HCT116 (cell line): Measurements from ENCODE around the gene PRKG1. TPM values are rescaled to one million over a fixed set of nuclear protein-coding genes. Genes with fewer than 3 reads are reported as not detected.

Experiments used
- ATAC-seq: fragments of 200-7000 bp; cut with Tn5 transposase; 2 replicates; pipeline ENCODE4 v1.9.1; 2020; ENCODE audit warnings: mild to moderate bottlenecking, moderate library complexity
- BruUV-seq: library from RNA; stranded (reverse); fragments of 400-500 nt; replicated peaks from 2 replicates; lab custom pipeline; 2021; lab: Mats Ljungman, UMichigan
- CTCF ChIA-PET: fragments of 300-600 bp; sonication (Branson Sonifier 250); formaldehyde crosslinking; loops from one replicate; lab custom pipeline; 2021; ENCODE audit warnings: antibody characterized with exemption; lab: Charles Lee
- POLR2A ChIA-PET: fragments of 300-600, 350-600 bp; sonication (Branson Sonifier 250); formaldehyde crosslinking; loops from one replicate; lab custom pipeline; 2021; ENCODE audit warnings: antibody characterized with exemption; lab: Charles Lee
- RAD21 ChIA-PET, 2 experiments: fragments of 300-600 bp; sonication (Branson Sonifier 250); formaldehyde crosslinking; loops; one replicate each; lab custom pipeline; 2023; ENCODE audit warnings: low total read pairs in 2 of 2; ENCODE audit not compliant: uncharacterized antibody in 2 of 2, unreplicated experiment in 2 of 2, low non-redundant PET in 1 of 2; lab: Charles Lee
- DNase-seq: peaks from one replicate; pipeline ENCODE4 v3.0.0-alpha.2; 2010; ENCODE audit warnings: low read depth, low spot score
- H2AFZ ChIP-seq: fragments of 200-600 bp; shearing (Covaris generic), sonication (generic); 2 replicates; pipeline ENCODE4 v1.6.1; 2017; ENCODE audit warnings: low read depth, mixed run types, mixed read lengths, antibody characterized with exemption, low read length; ENCODE audit not compliant: poor library complexity, severe bottlenecking
- H3K27ac ChIP-seq: 2 replicates; pipeline ENCODE4 v1.5.1; 2012; ENCODE audit warnings: low read depth, low read length
- H3K27me3 ChIP-seq: fragments of 200-600 bp; sonication (generic); 2 replicates; pipeline ENCODE4 v1.6.1; 2016; ENCODE audit warnings: mixed run types, low read length, mixed read lengths; ENCODE audit not compliant: insufficient read depth
- H3K36me3 ChIP-seq, 2 experiments: fragments of 200-500 bp in 1 of 2; fragments of 200-600 bp in 1 of 2; sonication (Bioruptor generic) in 1 of 2; sonication (generic) in 1 of 2; 2 replicates each; pipeline versions ENCODE4 v1.5.1 to v1.6.1; 2014 to 2016; ENCODE audit warnings: low read length in 2 of 2, inconsistent platforms in 1 of 2, mixed read lengths in 1 of 2, mixed run types in 1 of 2; ENCODE audit not compliant: insufficient read depth in 2 of 2, control insufficient read depth in 1 of 2
- H3K4me1 ChIP-seq, 2 experiments: fragments of 200-600 bp in 1 of 2; sonication (generic) in 1 of 2; 2 replicates each; pipeline versions ENCODE4 v1.5.1 to v1.6.1; 2012 to 2017; ENCODE audit warnings: low read length in 2 of 2, inconsistent platforms in 1 of 2, mild to moderate bottlenecking in 1 of 2, mixed read lengths in 1 of 2, mixed run types in 1 of 2, moderate library complexity in 1 of 2; ENCODE audit not compliant: insufficient read depth in 2 of 2, control insufficient read depth in 1 of 2
- H3K4me2 ChIP-seq: fragments of 200-600 bp; sonication (generic); 2 replicates; pipeline ENCODE4 v1.6.1; 2017; ENCODE audit warnings: mixed run types, low read length, mixed read lengths
- H3K4me3 ChIP-seq, 2 experiments: fragments of 200-600 bp in 1 of 2; sonication (generic) in 1 of 2; replicated peaks in 1 of 2; 2 replicates each; pipeline ENCODE4 v1.5.1; 2011 to 2016; ENCODE audit warnings: low read length in 2 of 2, control low read depth in 1 of 2, low read depth in 1 of 2, mild to moderate bottlenecking in 1 of 2, mixed read lengths in 1 of 2, mixed run types in 1 of 2
- H3K79me2 ChIP-seq: fragments of 200-600 bp; sonication (generic); 2 replicates; pipeline ENCODE4 v1.6.1; 2017; ENCODE audit warnings: mild to moderate bottlenecking, mixed run types, low read length, moderate library complexity, mixed read lengths; ENCODE audit not compliant: insufficient read depth
- H3K9ac ChIP-seq: fragments of 200-600 bp; sonication (generic); 2 replicates; pipeline ENCODE4 v1.6.1; 2016; ENCODE audit warnings: low read length, mixed read lengths
- H3K9me2 ChIP-seq: fragments of 200-600 bp; sonication (generic), shearing (Covaris generic); 2 replicates; pipeline ENCODE4 v1.6.1; 2017; ENCODE audit warnings: mixed run types, mild to moderate bottlenecking, moderate library complexity; ENCODE audit not compliant: insufficient read depth
- H3K9me3 ChIP-seq, 2 experiments: fragments of 200-500 bp in 1 of 2; fragments of 200-600 bp in 1 of 2; sonication (Bioruptor generic) in 1 of 2; sonication (generic) in 1 of 2; 2 replicates each; pipeline ENCODE4 v1.6.1; 2014 to 2017; ENCODE audit warnings: low read length in 2 of 2, mixed read lengths in 2 of 2, inconsistent platforms in 1 of 2, low read depth in 1 of 2, mild to moderate bottlenecking in 1 of 2, mixed run types in 1 of 2, moderate library complexity in 1 of 2; ENCODE audit not compliant: control insufficient read depth in 1 of 2, insufficient read depth in 1 of 2
- H4K20me1 ChIP-seq: fragments of 200-600 bp; sonication (generic), shearing (Covaris generic); 2 replicates; pipeline ENCODE4 v1.6.1; 2017; ENCODE audit warnings: mixed run types, mild to moderate bottlenecking, moderate library complexity; ENCODE audit not compliant: insufficient read depth
- CBX3 ChIP-seq: IDR thresholded peaks from 2 replicates; pipeline ENCODE4 v1.6.1; 2012; ENCODE audit warnings: low read depth
- CEBPB ChIP-seq: IDR thresholded peaks from 2 replicates; pipeline ENCODE4 v1.6.1; 2012; ENCODE audit warnings: low read depth
- EGR1 ChIP-seq: IDR thresholded peaks from 2 replicates; pipeline ENCODE4 v1.6.1; 2012; ENCODE audit warnings: low read depth
- ELF1 ChIP-seq: IDR thresholded peaks from 2 replicates; pipeline ENCODE4 v1.6.1; 2012; ENCODE audit warnings: low read depth, borderline replicate concordance
- EZH2 ChIP-seq: fragments of 200-600 bp; sonication (generic); IDR thresholded peaks from 2 replicates; pipeline ENCODE4 v1.6.1; 2017; ENCODE audit warnings: antibody characterized with exemption, mixed run types
- EZH2phosphoT487 ChIP-seq: fragments of 200-600 bp; IDR thresholded peaks from 2 replicates; pipeline ENCODE4 v1.6.1; 2018; ENCODE audit warnings: antibody characterized with exemption, borderline replicate concordance
- FOSL1 ChIP-seq: IDR thresholded peaks from 2 replicates; pipeline ENCODE4 v1.6.1; 2012; ENCODE audit warnings: low read depth
- JUND ChIP-seq: IDR thresholded peaks from 2 replicates; pipeline ENCODE4 v1.6.1; 2012
- POLR2A ChIP-seq: IDR thresholded peaks from 2 replicates; pipeline ENCODE4 v1.7.0; 2011; ENCODE audit warnings: borderline replicate concordance; ENCODE audit not compliant: insufficient read depth, insufficient read length; ENCODE audit errors: extremely low read depth
- POLR2AphosphoS5 ChIP-seq: IDR thresholded peaks from 2 replicates; pipeline ENCODE4 v1.6.1; 2011; ENCODE audit warnings: mild to moderate bottlenecking, low read depth, low read length, moderate library complexity
- RAD21 ChIP-seq: IDR thresholded peaks from 2 replicates; pipeline ENCODE4 v1.6.1; 2012; ENCODE audit warnings: low read depth, mild to moderate bottlenecking
- SIN3A ChIP-seq: IDR thresholded peaks from 2 replicates; pipeline ENCODE4 v1.6.1; 2012; ENCODE audit warnings: low read depth
- SP1 ChIP-seq: IDR thresholded peaks from 2 replicates; pipeline ENCODE4 v1.6.1; 2012; ENCODE audit warnings: low read depth
- SRF ChIP-seq: IDR thresholded peaks from 2 replicates; pipeline ENCODE4 v1.6.1; 2012; ENCODE audit warnings: low read depth
- TCF7L2 ChIP-seq: IDR thresholded peaks from 2 replicates; pipeline ENCODE4 v1.7.0; 2011; ENCODE audit warnings: borderline replicate concordance, inconsistent platforms; ENCODE audit not compliant: insufficient read depth, insufficient read length; ENCODE audit errors: extremely low read depth
- YY1 ChIP-seq: IDR thresholded peaks from 2 replicates; pipeline ENCODE4 v1.6.1; 2011; ENCODE audit warnings: low read length, low read depth, moderate library complexity, mild to moderate bottlenecking; ENCODE audit not compliant: insufficient replicate concordance; ENCODE audit errors: extremely low read depth
- ZBTB33 ChIP-seq: IDR thresholded peaks from 2 replicates; pipeline ENCODE4 v1.6.1; 2011; ENCODE audit warnings: mild to moderate bottlenecking, low read length, moderate library complexity; ENCODE audit not compliant: insufficient replicate concordance; ENCODE audit errors: extremely low read depth
- ZNF274 ChIP-seq: fragments of 200-500 bp; sonication (Bioruptor generic); IDR thresholded peaks from 2 replicates; pipeline ENCODE4 v1.6.1; 2014; ENCODE audit warnings: mild to moderate bottlenecking, low read depth, low read length, inconsistent platforms
- intact Hi-C: fragments of 100-400 bp; cut with micrococcal nuclease; formaldehyde crosslinking; loops from 2 replicates; pipeline ENCODE4 v1.10.0; 2022
- total RNA-seq: library from RNA; stranded (reverse); gene quantifications from one replicate; pipeline ENCODE4 v1.2.1, GENCODE V29; 2021; ENCODE audit not compliant: unreplicated experiment
- TF ChIP-seq, protein P1 (sequence below): IDR thresholded peaks from 2 replicates; pipeline ENCODE4 v1.6.1; 2012

PRKG1 gene
- total RNA-seq, 1 experiment from 2014 or later, result 1.4 TPM

DNA sequence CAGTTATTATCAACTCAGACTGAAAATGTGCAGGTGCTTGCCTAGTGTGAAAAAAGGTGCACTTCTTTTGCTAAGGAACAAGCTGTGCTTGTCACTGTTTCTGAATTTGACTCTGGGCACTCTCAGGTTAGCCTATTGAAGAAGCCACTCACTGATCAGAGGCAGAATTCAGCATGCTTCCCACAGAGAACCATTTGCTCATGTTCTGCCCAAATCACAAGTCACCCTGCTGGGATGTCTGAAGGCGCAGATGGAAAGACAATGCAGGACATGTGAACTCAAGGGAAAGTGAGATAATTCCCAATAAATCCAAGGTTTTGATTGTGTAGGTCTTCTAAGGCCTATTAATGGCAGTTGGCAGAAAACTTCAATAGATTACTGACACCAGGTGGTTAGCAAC, 672.9 kb downstream of the PRKG1 start:
- Histone ChIP-seq H3K79me2 (no peaks in the 10 kb centered on the region), H3K4me3 (no peak overlapping the region), H3K9ac (no peak overlapping the region), H3K9me2 (no peaks in the 10 kb centered on the region), H3K27me3 (no peaks in the 10 kb centered on the region), H3K36me3 (no peaks in the 10 kb centered on the region), H4K20me1 (no peaks in the 10 kb centered on the region), H2AFZ (no peak overlapping the region), H3K4me1 (no peaks in the 10 kb centered on the region), H3K9me3 (no peaks in the 10 kb centered on the region), H3K4me2 (no peak overlapping the region), H3K27ac (no peak overlapping the region)
- BruUV-seq, result no TSS peak
- ChIA-PET CTCF (no interaction called here), RAD21 (no interaction called here), POLR2A (no interaction called here)
- DNase-seq (no peak), ATAC-seq (no peak)
- intact Hi-C loops, result no loop called here
- TF ChIP-seq SRF (no peak), JUND (no peak), ELF1 (no peak), SIN3A (no peak), SP1 (no peak), ZBTB33 (no peak), FOSL1 (no peak), EZH2 (no peak), EZH2phosphoT487 (no peak), TCF7L2 (no peak), YY1 (no peak), POLR2AphosphoS5 (no peak), RAD21 (no peak), CEBPB (no peak), POLR2A (no peak), EGR1 (no peak), CBX3 (no peak), ZNF274 (no peak)
- TF ChIP-seq, protein P1, sequence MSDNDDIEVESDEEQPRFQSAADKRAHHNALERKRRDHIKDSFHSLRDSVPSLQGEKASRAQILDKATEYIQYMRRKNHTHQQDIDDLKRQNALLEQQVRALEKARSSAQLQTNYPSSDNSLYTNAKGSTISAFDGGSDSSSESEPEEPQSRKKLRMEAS, result no peak
